NB4 (cell line): ENCODE results near the gene CCDC178.

ENCODE experiments used
- MAX ChIP-seq: IDR thresholded peaks from 2 replicates; pipeline ENCODE4 v1.6.1; 2011; ENCODE audit warnings: low read depth, low read length
- POLR2A ChIP-seq: IDR thresholded peaks from 2 replicates; pipeline ENCODE4 v1.6.1; 2011; ENCODE audit warnings: mild to moderate bottlenecking; ENCODE audit not compliant: insufficient read length; ENCODE audit errors: extremely low read depth
- TF ChIP-seq, protein P1 (sequence below): IDR thresholded peaks from one replicate; pipeline ENCODE4 v1.5.1; 2012; ENCODE audit warnings: low read depth, low read length

DNA sequence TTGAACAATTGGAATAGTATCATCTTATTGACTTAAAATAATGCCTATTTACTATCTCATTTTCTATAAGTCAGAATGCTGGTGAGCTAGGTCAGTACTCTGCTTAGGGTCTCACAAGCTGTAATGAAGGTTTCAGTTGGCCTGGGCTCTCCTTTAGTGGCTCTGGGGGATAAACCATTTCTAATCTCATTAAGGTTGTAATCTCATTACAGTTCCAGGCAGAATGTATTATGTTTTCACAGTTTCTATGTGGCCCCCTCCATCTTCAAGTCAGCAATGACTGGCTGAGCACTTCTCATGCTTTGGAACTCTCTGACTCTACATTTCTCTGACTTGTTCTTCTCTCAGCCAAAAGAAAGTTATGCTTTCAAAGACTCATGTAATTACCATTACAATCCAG is 163.1 kb downstream of the CCDC178 start:
- TF ChIP-seq POLR2A: no peak
- TF ChIP-seq, protein P1, sequence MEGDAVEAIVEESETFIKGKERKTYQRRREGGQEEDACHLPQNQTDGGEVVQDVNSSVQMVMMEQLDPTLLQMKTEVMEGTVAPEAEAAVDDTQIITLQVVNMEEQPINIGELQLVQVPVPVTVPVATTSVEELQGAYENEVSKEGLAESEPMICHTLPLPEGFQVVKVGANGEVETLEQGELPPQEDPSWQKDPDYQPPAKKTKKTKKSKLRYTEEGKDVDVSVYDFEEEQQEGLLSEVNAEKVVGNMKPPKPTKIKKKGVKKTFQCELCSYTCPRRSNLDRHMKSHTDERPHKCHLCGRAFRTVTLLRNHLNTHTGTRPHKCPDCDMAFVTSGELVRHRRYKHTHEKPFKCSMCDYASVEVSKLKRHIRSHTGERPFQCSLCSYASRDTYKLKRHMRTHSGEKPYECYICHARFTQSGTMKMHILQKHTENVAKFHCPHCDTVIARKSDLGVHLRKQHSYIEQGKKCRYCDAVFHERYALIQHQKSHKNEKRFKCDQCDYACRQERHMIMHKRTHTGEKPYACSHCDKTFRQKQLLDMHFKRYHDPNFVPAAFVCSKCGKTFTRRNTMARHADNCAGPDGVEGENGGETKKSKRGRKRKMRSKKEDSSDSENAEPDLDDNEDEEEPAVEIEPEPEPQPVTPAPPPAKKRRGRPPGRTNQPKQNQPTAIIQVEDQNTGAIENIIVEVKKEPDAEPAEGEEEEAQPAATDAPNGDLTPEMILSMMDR: no peak
- no peak for TF ChIP-seq MAX
